ENCODE measurements around the gene PTK7.
"Not testable (repeated sequence)": the region's sequence is repeated elsewhere in the genome, so short reads cannot be mapped to it uniquely, and the experiment has no call there.

PTK7 gene

GRCh38 chr6:43055966-43056365 is 20.1 kb upstream of the PTK7 start:
- no peak for DNase-seq

GRCh38 chr6:43058531-43058930 is 17.6 kb upstream of the PTK7 start:
- peak; percentile 61 for DNase-seq

GRCh38 chr6:43059168-43060033 is 16.7 kb upstream of the PTK7 start, which contains the start of the genes KLC4 and MRPL2:
KLC4 (plus strand) TSS chr6:43059631; CDS start chr6:43061336, 1,705 bp downstream.
MRPL2 (minus strand) TSS chr6:43059434; CDS start chr6:43059381, 53 bp downstream.
- DNase-seq: peak; percentile 99

GRCh38 chr6:43060034-43060754 is 15.9 kb upstream of the PTK7 start:
- DNase-seq: no peak

- DNase-seq: no peak
These were observed 15.1 kb upstream of the PTK7 start for GRCh38 chr6:43060755-43061633.

GRCh38 chr6:43061861-43062260 is 14.3 kb upstream of the PTK7 start:
- DNase-seq: no peak

GRCh38 chr6:43062818-43063217 is 13.3 kb upstream of the PTK7 start:
- no peak for DNase-seq

GRCh38 chr6:43070028-43070632 is 6.0 kb upstream of the PTK7 start:
- DNase-seq: peak; percentile 61

- no peak for DNase-seq
These were observed 1.1 kb upstream of the PTK7 start for GRCh38 chr6:43074847-43075669.

- no peak for DNase-seq
These were observed 584 bp downstream of the PTK7 start for GRCh38 chr6:43076464-43077332.

GRCh38 chr6:43077333-43077809 is 1.3 kb downstream of the PTK7 start:
- no peak for DNase-seq

- no peak for DNase-seq
These were observed 1.9 kb downstream of the PTK7 start for GRCh38 chr6:43077981-43078511.

- no peak for DNase-seq
These were observed 2.6 kb downstream of the PTK7 start for GRCh38 chr6:43078691-43079090.

- DNase-seq: no peak
These were observed 4.9 kb downstream of the PTK7 start for GRCh38 chr6:43081043-43081442.

GRCh38 chr6:43081922-43082321 is 5.8 kb downstream of the PTK7 start:
- not testable (repeated sequence) for DNase-seq

- DNase-seq: no peak
These were observed 6.9 kb downstream of the PTK7 start for GRCh38 chr6:43082806-43083655.

- DNase-seq: no peak
These were observed 10.0 kb downstream of the PTK7 start for GRCh38 chr6:43086022-43086658.

- no peak for DNase-seq
These were observed 12.5 kb downstream of the PTK7 start for GRCh38 chr6:43088654-43089056.

GRCh38 chr6:43089467-43089866 is 13.4 kb downstream of the PTK7 start:
- no peak for DNase-seq

Data from hematopoietic multipotent progenitor cell treated with erythropoietin and hydrocortisone succinate and interleukin-3 and kit ligand, for 8 days (in vitro differentiated cells).